Activated CD4-positive, alpha-beta T cell treated with anti-CD3 and anti-CD28 coated beads, Interleukin-2, amount 10 ng/mL, durations not matched to agents 7 days and 5 days (primary cell): ENCODE results near the gene TTC28. TPM values are rescaled to one million over a fixed set of nuclear protein-coding genes. Genes with fewer than 3 reads are reported as not detected.

Experiments used
- CTCF ChIA-PET: fragments of 350-600 bp; sonication (Branson Sonifier 250); formaldehyde crosslinking; loops from one replicate; lab custom pipeline; 2021; ENCODE audit warnings: antibody characterized with exemption; lab: Charles Lee
- POLR2A ChIA-PET: fragments of 350-600 bp; sonication (Branson Sonifier 250); formaldehyde crosslinking; loops from one replicate; lab custom pipeline; 2021; ENCODE audit warnings: antibody characterized with exemption; lab: Charles Lee
- DNase-seq: peaks from one replicate; pipeline ENCODE4 v3.0.0-alpha.2; 2020
- H3K27ac Mint-ChIP-seq: one replicate; pipeline ENCODE4 v1.8.0; 2021; ENCODE audit warnings: mild to moderate bottlenecking, moderate library complexity, mixed read lengths
- H3K27me3 Mint-ChIP-seq: one replicate; pipeline ENCODE4 v1.8.0; 2021; ENCODE audit warnings: mixed read lengths
- H3K36me3 Mint-ChIP-seq: one replicate; pipeline ENCODE4 v1.8.0; 2021; ENCODE audit warnings: low read depth, mixed read lengths
- H3K4me1 Mint-ChIP-seq: one replicate; pipeline ENCODE4 v1.8.0; 2021; ENCODE audit warnings: mixed read lengths
- H3K4me3 Mint-ChIP-seq: one replicate; pipeline ENCODE4 v1.8.0; 2021; ENCODE audit warnings: mild to moderate bottlenecking, moderate library complexity, mixed read lengths
- H3K9me3 Mint-ChIP-seq: one replicate; pipeline ENCODE4 v1.8.0; 2021; ENCODE audit warnings: mixed read lengths
- total RNA-seq, 2 experiments: library from RNA; stranded (reverse); gene quantifications; one replicate each; pipeline ENCODE4 v1.2.3, GENCODE V29; 2021

The TTC28 gene
- total RNA-seq, 2 experiments from 2014 or later, result 0.74 to 1.2 TPM

DNA sequence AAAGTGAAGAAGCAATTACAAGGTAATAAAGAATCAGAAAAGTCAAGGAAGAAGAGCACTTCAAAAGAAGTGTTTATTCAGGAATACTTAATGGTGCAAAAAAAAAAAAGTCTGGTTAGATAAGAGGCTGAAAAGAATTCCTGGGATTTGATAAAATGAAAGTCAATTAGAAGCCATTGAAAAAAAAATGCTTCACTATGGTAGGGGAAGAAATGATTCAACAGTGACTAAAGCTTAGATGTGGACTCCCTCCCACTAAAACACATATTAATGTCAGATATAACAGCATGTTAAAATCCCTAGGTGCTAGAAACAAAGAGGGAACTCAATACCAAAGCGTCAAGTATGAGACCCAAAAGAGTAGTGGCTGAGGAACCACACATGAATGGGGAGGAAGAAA is 425.2 kb downstream of the TTC28 start:
- Mint-ChIP-seq H3K4me1 (peaks cover 4% of the 10 kb centered on the region), H3K4me3 (no peak overlapping the region), H3K27ac (no peak overlapping the region), H3K36me3 (no peaks in the 10 kb centered on the region), H3K9me3 (no peaks in the 10 kb centered on the region), H3K27me3 (no peaks in the 10 kb centered on the region)
- ChIA-PET CTCF (interaction anchor here (0.7 kb wide), 1 partner anchor 47 kb away, joined by 3 read pairs; no protein-coding TSS in a partner anchor), POLR2A (no interaction called here)
- DNase-seq, result no peak

DNA sequence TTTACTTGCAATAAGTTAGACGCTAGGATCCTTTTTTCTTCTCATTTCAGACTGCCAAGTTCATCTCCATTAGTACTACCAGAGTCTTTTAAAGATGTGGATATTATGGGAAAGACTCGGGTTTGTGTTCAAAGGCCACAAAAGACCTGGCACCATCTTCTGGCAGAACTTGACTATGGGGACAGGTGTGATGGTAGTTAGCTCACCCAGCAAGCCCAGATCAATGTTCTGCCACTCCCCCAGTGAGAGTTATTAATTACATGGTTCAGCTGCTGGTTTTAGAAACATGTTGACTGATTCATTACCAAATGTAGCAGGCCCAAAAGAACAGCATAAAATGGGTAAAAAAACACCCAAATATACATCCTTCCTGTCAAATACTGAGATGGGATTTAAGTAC is 427.1 kb downstream of the TTC28 start:
- POLR2A ChIA-PET, result no interaction called here
- H3K27me3 Mint-ChIP-seq, result no peaks in the 10 kb centered on the region
- H3K36me3 Mint-ChIP-seq, result no peaks in the 10 kb centered on the region
- H3K4me1 Mint-ChIP-seq, result peaks cover 4% of the 10 kb centered on the region
- DNase-seq, result no peak
- CTCF ChIA-PET, result interaction anchor here (1.5 to 1.7 kb wide), 2 partner anchors 9 kb away, joined by 3 to 4 read pairs; no protein-coding TSS in a partner anchor
- H3K4me3 Mint-ChIP-seq, result no peak overlapping the region
- H3K27ac Mint-ChIP-seq, result no peak overlapping the region
- no peaks in the 10 kb centered on the region for H3K9me3 Mint-ChIP-seq

DNA sequence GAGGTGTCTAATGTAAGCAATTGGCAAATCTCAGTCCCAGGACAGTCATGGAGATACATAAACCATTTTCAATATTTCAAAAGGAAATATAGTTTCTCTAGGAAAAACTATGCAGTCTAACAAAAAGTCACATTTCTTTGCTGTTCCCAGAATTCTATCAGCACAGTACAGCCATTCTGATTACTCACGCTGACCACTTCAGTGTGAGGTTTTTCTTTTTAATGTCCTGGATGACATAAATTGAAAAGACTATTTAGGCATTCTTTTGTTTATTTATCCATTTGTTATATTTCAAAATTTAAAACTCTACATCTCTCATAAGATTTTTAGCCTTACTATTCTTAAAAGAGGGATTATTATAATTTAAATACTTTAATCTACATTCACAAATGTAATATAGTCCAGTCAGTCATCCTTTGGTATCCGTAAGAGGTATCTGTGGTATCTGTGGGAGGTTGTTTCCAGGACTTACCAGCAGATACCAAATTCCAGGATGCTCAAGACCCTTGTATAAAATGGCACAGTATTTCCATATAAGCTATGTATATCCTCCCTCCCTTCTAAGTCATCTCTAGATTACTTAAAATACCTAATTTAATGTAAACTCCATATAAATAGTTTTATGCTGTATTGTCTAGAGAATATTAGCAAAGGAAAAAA is 429.5 kb downstream of the TTC28 start:
- no peaks in the 10 kb centered on the region for H3K27me3 Mint-ChIP-seq
- POLR2A ChIA-PET, result no interaction called here
- H3K36me3 Mint-ChIP-seq, result no peaks in the 10 kb centered on the region

DNA sequence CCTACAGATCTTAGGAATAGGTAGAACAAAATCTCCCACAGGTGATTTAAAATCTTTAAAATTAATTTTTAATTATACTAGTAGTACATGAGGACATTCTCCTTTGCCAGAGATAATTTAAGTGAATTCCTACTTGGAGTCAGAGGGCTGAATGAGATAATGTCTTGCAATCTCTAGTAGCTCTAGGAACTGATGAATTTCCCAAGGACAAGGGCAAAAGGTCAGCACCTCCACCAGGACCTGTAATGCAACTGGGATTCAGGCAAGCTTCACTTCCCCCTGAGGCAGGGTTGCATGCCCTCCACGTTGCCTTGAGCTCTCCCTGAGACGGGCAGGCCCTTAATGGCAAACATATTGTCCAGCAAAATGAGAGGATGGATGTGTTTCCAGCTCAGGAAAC is 430.2 kb downstream of the TTC28 start:
- ChIA-PET CTCF (interaction anchor here (1.2 to 1.4 kb wide), 2 partner anchors 9 to 125 kb away, joined by 3 to 5 read pairs; no protein-coding TSS in a partner anchor), POLR2A (no interaction called here)
- no peak overlapping the region for H3K4me3 Mint-ChIP-seq
- H3K27me3 Mint-ChIP-seq, result no peaks in the 10 kb centered on the region
- no peaks in the 10 kb centered on the region for H3K9me3 Mint-ChIP-seq
- no peak overlapping the region for H3K27ac Mint-ChIP-seq
- peaks cover 4% of the 10 kb centered on the region for H3K4me1 Mint-ChIP-seq
- DNase-seq, result no peak
- H3K36me3 Mint-ChIP-seq, result no peaks in the 10 kb centered on the region

More for the DNA sequence above, 429.5 kb downstream of the TTC28 start:
- Mint-ChIP-seq H3K9me3 (no peaks in the 10 kb centered on the region), H3K4me1 (peaks cover 4% of the 10 kb centered on the region), H3K27ac (no peak overlapping the region), H3K4me3 (no peak overlapping the region)
- CTCF ChIA-PET, result no interaction called here
- no peak for DNase-seq

DNA sequence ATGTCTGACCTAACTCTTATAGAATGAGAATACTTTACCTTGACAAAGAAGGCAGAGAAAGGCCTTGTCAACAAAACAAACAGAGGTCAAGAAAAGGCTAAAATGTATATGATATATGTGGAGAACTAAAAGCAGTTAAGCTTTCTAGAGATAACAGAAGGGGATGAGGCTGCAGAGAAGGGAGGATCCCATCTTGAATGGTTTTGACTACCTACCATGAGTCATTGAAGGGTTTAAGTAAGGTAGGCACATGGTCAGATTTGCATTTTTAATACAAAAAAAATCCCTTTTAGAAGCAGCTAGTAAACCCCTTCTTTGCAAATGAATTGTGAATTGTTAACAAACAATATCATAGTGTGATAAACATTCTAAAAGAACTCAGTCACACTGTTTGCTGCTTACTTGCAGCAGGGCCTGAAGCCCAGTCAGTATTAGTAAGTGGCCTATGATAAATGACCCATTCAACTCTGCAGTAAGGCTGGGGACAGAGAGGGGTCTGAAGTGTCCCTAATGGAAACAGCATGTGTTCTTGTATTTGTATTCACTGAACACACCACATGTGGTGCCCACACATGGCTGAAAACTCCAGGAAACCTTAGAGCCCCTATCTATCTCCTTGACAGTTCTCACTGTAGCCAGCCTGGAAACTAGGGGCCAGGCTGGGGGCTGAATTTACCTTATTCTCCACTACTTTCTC is 431.8 kb downstream of the TTC28 start:
- ChIA-PET POLR2A (no interaction called here), CTCF (interaction anchor here (0.8 kb wide), 1 partner anchor 11 kb away, joined by 5 read pairs; no protein-coding TSS in a partner anchor)
- Mint-ChIP-seq H3K4me3 (no peak overlapping the region), H3K36me3 (no peaks in the 10 kb centered on the region), H3K27me3 (no peaks in the 10 kb centered on the region), H3K9me3 (no peaks in the 10 kb centered on the region), H3K27ac (no peak overlapping the region), H3K4me1 (no peaks in the 10 kb centered on the region)
- no peak for DNase-seq

DNA sequence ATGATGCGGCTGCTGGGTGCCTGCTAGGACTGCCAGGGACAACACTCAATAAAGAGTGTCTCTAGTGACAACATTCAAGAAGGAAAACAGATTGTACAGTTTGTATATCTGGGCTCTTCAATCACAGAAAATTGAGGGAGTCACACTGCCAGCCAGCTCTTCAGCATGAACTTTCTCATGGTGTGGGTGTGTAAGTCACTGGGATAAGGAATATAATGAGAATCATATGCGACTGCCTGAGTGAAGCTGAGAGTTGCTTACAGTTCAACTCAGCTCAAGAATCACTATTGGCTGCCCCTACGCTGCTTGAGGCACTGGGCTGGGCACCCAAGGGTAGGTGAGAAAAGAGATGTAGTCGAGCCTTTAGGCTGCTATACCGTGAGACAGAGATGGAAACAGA is 432.5 kb downstream of the TTC28 start:
- H3K4me1 Mint-ChIP-seq, result no peaks in the 10 kb centered on the region
- H3K27ac Mint-ChIP-seq, result no peak overlapping the region
- DNase-seq, result no peak
- H3K27me3 Mint-ChIP-seq, result no peaks in the 10 kb centered on the region
- no peaks in the 10 kb centered on the region for H3K9me3 Mint-ChIP-seq
- ChIA-PET CTCF (interaction anchor here (0.8 kb wide), 1 partner anchor 12 kb away, joined by 5 read pairs; no protein-coding TSS in a partner anchor), POLR2A (no interaction called here)
- no peaks in the 10 kb centered on the region for H3K36me3 Mint-ChIP-seq
- no peak overlapping the region for H3K4me3 Mint-ChIP-seq

DNA sequence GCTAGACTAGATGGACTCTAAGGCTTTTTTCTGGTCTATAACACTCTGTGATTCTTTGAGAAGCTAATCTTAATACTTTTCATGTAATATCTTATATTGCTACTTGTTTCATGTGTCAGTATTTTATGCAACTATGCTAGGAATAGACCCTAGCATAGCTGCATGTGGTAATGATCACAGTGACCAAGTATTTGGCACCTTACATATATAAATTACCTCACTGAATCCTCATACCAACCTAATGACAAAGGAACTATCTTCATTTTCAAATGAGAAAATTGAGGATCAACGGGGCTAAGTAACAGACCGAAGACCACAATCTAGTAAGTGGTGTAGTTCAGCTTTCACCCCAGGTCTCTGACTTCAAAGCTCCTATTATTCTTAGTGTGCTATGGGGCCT is 433.2 kb downstream of the TTC28 start:
- H3K9me3 Mint-ChIP-seq, result no peaks in the 10 kb centered on the region
- no peaks in the 10 kb centered on the region for H3K4me1 Mint-ChIP-seq
- H3K27ac Mint-ChIP-seq, result no peak overlapping the region
- no peak overlapping the region for H3K4me3 Mint-ChIP-seq
- DNase-seq, result no peak
- ChIA-PET CTCF (no interaction called here), POLR2A (no interaction called here)
- H3K27me3 Mint-ChIP-seq, result no peaks in the 10 kb centered on the region
- no peaks in the 10 kb centered on the region for H3K36me3 Mint-ChIP-seq

DNA sequence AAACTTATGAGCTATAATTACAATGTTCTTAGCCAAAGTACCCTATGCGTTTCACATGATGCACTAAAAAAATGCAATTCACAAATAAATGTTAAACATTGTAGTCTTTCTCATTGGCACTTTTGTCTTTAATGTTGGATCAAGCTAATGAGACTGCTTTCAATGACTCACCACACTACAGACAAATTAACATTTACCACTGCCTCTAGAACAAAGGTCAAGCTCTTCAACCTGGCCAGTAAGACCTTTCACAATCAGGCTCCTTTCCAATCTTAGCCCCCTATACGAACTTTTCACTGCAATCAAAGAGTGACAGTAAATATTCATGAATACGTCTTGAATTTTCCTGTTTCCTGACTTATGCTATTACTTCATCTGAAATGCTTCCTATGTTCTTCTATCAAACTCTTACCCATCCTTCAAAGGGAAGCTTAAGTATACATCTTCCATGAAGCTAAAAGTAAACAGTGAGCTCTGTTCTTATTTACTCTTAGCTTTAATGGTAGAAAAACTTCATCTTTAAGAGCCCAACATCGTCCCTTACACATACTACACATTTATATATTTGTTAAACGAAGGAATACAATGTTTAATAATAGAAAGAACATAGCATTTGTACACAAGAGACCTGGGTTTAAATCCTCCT is 433.9 kb downstream of the TTC28 start:
- Mint-ChIP-seq H3K27ac (no peak overlapping the region), H3K36me3 (no peaks in the 10 kb centered on the region), H3K9me3 (no peaks in the 10 kb centered on the region), H3K4me3 (no peak overlapping the region), H3K27me3 (no peaks in the 10 kb centered on the region), H3K4me1 (no peaks in the 10 kb centered on the region)
- POLR2A ChIA-PET, result no interaction called here
- DNase-seq, result no peak
- CTCF ChIA-PET, result no interaction called here

DNA sequence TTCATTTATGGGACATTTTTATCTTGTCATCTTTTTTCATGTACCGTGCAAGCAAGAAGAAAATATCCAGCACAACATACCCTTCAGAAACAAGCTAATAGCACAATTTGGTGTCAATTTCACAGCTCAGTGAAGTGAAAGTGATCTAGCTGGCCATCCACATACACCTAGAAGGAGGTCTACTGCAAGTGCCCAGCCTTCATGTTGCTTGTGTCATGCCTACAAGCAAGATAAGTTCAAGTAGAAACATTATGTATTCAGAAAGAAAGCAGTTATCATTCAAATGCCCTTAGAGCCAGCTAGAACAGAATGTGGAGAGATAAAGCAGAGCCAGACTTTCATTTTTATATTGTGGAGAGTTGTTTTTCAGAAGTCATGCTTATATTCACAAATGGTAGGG is 434.9 kb downstream of the TTC28 start:
- Mint-ChIP-seq H3K4me3 (no peak overlapping the region), H3K27ac (no peak overlapping the region), H3K9me3 (no peaks in the 10 kb centered on the region), H3K36me3 (no peaks in the 10 kb centered on the region), H3K27me3 (no peaks in the 10 kb centered on the region), H3K4me1 (no peaks in the 10 kb centered on the region)
- no peak for DNase-seq
- ChIA-PET POLR2A (no interaction called here), CTCF (interaction anchor here (1.2 kb wide), 1 partner anchor 8 kb away, joined by 4 read pairs; no protein-coding TSS in a partner anchor)

DNA sequence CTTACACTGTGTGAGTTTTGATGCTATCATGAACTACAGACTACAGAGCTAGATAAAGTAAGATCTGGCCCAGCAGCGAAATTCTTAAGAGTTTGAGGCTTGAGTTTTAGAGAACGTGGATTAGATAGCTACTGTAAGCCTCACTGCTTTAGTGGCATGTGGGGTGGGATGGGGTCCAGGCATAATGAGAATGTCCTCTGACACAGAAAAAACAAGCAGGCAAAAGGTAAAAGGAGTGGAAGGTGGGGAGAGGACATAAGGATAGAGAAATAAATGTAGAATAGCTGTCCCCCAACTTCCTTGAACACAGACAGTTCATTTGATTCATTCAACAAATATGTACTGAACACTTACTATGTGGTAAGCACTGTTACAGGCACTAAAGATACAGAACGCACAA is 436.1 kb downstream of the TTC28 start:
- POLR2A ChIA-PET, result no interaction called here
- no peak for DNase-seq
- H3K4me3 Mint-ChIP-seq, result no peak overlapping the region
- H3K9me3 Mint-ChIP-seq, result no peaks in the 10 kb centered on the region
- no peak overlapping the region for H3K27ac Mint-ChIP-seq
- no peaks in the 10 kb centered on the region for H3K4me1 Mint-ChIP-seq
- no peaks in the 10 kb centered on the region for H3K36me3 Mint-ChIP-seq
- CTCF ChIA-PET, result interaction anchor here (0.6 to 1.2 kb wide), 2 partner anchors 10 to 758 kb away, joined by 3 to 4 read pairs; no protein-coding TSS in a partner anchor
- no peaks in the 10 kb centered on the region for H3K27me3 Mint-ChIP-seq

DNA sequence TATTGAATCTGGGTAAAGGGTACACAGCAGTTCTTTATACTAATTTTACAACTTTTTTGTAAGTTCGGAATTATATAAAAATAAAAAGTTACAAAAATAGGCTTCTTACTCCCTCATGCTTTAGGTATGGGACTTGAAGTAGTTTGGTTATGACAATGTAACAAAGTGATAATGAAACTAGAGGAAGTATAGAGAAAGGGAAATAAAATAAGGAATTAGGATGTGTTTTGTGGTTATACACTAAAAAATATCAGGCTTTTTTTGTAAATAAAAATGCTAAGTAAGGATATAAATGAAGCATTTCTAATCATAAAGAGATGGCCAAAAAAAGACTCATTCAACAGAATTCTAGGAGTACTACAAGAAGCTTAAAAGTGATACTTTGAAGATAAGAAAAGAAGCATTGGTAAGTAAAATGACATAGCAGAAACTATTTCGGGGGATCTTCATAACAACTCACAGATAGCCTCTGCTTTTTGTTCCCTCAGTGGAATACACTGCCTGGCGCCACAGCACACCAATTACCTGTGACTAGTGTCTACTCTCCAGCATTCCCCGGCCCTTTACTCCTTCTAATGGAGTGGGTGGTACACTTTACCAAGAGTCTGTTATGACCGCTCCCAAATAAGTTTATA is 437.9 kb downstream of the TTC28 start:
- Mint-ChIP-seq H3K9me3 (no peaks in the 10 kb centered on the region), H3K36me3 (no peaks in the 10 kb centered on the region), H3K27ac (no peak overlapping the region), H3K4me1 (no peaks in the 10 kb centered on the region), H3K27me3 (peaks cover 5% of the 10 kb centered on the region), H3K4me3 (no peak overlapping the region)
- no peak for DNase-seq
- CTCF ChIA-PET, result no interaction called here
- POLR2A ChIA-PET, result no interaction called here

DNA sequence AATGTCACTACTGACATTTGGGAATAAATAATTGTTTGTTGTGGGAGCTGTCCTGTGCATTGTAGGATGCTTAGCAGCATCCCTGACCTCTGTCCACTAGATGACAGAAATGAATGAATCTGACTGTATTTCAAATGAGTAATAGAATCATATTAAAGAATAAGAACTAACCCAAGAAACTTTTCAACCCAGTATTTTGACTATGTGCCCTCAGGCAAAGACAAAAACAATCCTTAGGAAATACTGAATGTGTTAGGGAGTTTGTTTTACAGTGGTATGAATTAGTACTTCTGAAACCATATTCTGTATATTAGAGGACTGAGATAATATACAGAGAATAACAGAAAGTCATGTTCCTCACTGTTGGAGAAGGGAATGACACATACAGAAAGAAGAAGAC is 439.7 kb downstream of the TTC28 start:
- H3K27ac Mint-ChIP-seq, result no peak overlapping the region
- no peaks in the 10 kb centered on the region for H3K9me3 Mint-ChIP-seq
- H3K4me1 Mint-ChIP-seq, result no peaks in the 10 kb centered on the region
- POLR2A ChIA-PET, result no interaction called here
- no peak for DNase-seq
- H3K36me3 Mint-ChIP-seq, result no peaks in the 10 kb centered on the region
- H3K4me3 Mint-ChIP-seq, result no peak overlapping the region
- peaks cover 5% of the 10 kb centered on the region for H3K27me3 Mint-ChIP-seq
- CTCF ChIA-PET, result no interaction called here

DNA sequence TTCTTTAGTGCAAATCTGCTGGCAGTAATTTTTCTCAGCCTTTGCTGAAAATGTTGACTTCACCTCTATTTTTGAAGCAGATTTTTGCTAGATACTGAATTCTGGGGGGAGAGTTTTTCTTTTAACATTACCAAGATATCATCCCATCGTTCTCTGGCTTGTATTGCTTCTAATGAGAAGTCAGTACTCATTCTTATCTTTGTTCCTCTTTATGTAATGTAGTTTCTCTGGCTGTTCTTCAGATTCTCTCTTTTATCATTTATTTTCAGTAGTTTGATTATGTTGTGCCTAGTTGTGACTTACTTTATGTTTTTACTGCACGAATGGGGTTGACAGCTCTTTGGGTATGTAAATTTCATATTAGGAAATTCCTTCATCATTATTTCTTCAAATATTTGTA is 441.9 kb downstream of the TTC28 start:
- ChIA-PET CTCF (no interaction called here), POLR2A (no interaction called here)
- peaks cover 5% of the 10 kb centered on the region for H3K27me3 Mint-ChIP-seq

More for the DNA sequence above, 441.9 kb downstream of the TTC28 start:
- DNase-seq, result no peak
- no peaks in the 10 kb centered on the region for H3K36me3 Mint-ChIP-seq
- H3K27ac Mint-ChIP-seq, result no peak overlapping the region
- H3K4me1 Mint-ChIP-seq, result no peaks in the 10 kb centered on the region
- no peaks in the 10 kb centered on the region for H3K9me3 Mint-ChIP-seq
- H3K4me3 Mint-ChIP-seq, result no peak overlapping the region
